GM21528 (cell line): ENCODE results near the gene GARS1.

Source experiments
- ATAC-seq: cut with Tn5 transposase; IDR thresholded peaks from one replicate; pipeline ENCODE4 v1.9.1; 2021; ENCODE audit warnings: mild to moderate bottlenecking, moderate library complexity; ENCODE audit not compliant: unreplicated experiment, low FRiP score

The GARS1 gene

DNA sequence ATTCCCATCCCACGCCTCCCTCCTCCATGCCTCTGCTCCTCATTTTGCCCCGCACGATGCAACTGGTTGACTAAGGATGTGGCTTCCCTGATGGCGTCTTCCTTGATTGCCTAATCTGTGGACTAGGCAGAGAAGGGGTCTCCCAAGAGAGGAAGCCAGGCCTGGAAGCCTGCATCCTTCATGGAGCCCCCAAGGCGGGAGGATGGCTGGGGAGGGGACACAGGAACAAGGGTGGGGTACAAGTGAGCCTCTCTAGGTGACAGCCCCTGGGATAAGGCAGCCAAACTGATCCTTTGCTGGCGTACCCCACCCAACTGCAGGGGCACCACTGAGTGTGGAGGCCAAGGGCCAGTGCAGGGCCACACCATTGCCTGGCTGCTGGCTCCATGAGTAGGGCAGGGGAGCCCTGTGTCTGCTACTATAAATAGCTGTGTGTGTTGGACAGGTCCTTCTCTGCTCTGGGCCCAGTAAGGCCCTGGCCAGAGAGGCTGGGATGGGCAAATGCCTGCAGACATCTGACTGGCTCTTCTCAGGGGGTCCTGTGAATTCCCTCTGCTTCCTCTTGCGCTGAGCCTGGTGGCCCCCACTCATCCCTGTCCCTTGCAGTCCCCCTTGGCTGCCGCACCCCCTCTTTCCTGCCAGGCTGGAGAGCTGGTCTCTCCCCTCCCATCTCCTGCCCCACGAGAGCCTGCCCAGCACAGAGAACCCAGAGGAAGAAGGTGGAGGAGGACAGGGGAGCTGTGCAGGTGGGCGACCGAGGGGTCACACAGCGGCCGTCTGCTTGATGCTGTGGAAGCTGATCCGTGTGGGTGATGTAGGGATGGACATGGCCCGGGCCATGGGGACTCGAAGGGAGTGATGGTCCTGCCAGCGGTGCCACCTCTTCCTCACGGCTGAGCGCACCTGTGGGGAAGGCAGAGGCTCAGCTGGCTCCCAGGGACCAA, 58.3 kb downstream of the GARS1 start:
- no peak for ATAC-seq

- ATAC-seq = no peak
Observed at GRCh38 chr7:30654296-30655090, 59.8 kb downstream of the GARS1 start.

GRCh38 chr7:30655096-30655970, 60.7 kb downstream of the GARS1 start:
- no peak for ATAC-seq

DNA sequence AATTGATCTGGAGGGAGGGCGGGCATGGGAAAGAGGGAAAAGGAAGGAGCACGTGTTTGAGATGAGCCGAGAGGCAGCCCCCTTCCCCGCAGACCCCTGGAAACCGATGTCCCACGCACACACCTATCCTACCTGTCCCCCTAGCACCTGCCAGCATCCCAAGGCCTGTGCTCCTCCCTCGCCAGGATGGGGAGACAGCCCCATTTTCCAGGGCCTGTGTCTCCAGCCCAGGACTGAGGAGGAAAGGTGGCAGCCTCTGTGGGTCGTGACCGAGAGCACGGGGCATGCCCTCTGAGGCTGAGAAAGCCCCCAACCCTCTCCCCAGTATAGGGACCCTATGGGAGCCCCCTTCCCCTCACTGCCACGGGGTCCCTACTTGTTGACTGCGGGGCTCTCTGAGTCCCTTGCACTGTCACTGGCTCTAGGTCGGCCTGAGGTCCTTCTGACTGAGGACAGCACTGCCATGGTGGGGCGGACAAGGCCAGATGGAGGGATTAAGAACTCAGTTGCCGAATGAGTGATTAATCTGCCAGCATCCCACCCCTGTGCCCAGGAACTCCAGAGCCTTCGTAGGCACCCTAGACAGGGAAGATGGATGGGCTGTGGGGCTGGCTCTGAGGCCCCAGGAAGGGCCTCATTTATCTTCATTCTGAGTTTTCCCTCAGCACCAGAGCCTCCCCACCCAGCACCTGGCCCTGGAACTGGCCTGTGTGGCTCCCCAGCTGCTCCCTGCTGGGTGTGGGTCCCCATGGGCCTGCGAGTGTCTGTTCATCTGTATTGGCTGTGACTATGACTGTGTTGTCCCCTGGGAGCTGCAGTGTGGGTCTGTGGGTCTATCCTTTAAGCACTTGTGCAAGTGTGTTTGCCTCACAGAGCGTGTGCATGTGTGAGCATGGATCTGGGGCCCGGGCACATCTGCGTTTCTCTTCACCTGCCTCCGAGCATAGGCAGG, 61.6 kb downstream of the GARS1 start:
- no peak for ATAC-seq

GRCh38 chr7:30657131-30657530, 62.5 kb downstream of the GARS1 start:
- ATAC-seq = no peak

- no peak for ATAC-seq
Observed at GRCh38 chr7:30658479-30659074, 63.9 kb downstream of the GARS1 start.

DNA sequence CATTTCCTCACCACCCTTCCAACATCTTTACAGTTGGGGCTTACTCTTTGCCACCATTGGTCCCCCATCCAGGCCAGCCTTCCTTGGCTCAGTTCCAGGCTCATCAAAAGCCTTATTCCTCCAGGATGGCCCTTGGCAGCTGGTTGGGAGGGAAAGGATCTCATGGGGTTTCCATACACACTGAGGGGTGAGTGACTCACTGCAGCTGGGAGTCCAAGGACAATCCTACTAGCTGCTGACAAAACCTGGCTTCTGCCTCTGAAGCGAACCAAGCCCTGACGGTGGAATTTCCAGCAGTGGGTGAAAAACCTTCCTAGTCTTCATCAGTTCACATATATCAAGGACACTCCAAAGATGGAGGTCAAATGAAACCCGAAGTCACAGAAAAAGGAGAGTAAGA, 64.6 kb downstream of the GARS1 start:
- no peak for ATAC-seq

DNA sequence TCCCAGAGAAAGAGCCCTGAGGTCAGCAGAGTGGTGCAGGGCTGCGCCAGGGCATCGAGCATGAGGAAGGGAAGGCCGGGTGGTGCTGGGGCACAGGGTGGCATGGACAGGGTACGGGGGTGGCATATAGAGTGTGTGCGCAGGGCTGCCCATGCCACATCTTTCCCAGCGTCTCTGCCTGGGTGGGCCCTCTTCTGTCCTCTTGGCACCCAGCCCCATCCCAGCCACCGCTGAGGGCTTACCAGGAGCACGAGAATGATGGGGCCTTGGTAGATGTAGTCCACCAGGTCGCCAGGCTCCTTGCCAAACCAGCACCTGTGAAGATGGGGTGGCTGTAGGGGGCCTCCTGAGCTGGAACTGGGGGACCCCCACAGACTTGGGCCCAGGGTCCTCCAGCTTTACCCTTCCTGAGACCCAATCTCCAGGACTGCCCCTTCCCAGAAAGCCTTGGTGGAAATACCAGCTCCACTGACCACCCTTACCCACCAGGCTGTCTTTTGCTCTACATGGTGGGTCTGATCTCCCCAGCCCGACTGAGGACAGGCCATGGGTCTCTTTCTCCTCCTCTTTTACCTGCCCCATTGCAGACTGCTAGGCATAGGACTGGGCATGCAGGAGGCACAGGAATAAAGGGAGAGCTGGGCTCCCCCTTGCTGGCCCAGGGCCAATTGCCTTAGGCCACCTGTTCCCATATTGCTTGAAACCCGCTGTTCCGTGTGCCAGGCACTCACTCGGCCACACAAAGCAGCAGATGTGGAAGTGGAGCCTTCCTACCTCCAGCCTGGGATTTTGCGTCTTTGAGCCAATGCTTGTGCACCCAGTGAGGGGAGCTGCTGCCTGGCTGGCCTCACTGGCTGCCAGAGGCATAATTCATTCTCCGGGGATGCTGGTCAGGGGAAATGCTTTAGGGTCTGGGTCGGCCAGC, 65.9 kb downstream of the GARS1 start:
- ATAC-seq = no peak

DNA sequence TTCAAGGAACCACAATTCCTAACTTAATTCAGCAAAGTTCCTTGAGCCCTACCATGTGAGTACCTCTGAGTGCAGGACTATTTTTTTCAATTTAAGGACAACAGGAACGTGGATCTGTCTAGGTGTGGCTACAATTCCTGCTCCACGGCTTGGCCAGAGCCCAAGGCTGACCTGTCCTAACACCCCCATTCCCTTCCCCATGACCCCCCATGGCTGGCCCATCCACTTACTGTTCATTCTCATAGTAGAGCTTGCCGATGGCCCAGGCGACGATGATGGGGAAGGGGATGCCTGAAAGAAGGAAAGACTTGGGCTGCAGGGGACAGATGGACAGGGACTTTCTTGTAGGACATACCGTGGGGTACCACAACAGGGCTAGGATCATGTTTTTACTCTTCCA, 67.2 kb downstream of the GARS1 start:
- no peak for ATAC-seq

DNA sequence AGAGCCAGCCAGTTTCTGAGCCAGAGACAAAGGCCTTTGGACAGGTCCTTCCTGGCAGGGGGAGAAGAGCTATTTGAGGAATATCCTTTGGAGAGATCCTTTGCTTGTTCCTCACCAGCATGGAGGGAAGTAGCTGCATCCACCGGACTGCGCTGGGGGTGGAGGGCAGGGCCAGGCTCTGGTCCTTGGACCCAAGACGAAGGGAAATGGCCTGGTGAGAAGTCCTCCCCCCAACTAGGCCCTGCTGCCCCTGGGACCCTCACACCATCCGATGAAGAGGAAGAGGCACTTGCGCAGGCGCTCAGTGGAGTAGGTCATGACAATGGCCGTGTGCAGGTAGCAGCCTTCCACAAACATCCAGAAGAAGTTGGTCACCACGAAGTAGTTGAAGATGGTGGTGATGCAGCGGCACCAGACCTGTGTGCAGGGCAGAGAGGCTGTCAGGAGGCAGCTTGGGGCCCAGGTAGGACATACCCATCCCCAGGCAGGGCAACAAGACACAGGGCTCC, 67.8 kb downstream of the GARS1 start:
- no peak for ATAC-seq

DNA sequence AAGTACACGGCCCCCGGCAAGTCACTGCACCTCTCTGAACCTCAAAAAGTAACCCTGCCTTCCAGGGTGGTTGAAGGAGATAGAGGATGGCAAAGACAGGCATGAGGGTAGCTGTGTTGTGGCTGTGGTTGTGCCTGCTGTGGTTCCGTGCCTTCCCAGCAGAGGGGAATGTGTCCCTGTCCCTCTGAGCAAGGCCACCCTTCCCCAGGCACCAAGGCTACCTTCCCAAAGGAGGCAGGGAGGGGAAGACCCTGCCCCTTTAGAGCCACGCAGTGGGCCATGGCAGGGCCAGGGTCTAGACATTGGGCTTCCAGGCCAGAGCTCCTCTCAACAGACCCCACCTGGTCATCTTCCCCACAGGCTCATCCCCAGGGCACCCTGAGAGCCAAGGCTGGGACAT, 68.7 kb downstream of the GARS1 start:
- no peak for ATAC-seq

DNA sequence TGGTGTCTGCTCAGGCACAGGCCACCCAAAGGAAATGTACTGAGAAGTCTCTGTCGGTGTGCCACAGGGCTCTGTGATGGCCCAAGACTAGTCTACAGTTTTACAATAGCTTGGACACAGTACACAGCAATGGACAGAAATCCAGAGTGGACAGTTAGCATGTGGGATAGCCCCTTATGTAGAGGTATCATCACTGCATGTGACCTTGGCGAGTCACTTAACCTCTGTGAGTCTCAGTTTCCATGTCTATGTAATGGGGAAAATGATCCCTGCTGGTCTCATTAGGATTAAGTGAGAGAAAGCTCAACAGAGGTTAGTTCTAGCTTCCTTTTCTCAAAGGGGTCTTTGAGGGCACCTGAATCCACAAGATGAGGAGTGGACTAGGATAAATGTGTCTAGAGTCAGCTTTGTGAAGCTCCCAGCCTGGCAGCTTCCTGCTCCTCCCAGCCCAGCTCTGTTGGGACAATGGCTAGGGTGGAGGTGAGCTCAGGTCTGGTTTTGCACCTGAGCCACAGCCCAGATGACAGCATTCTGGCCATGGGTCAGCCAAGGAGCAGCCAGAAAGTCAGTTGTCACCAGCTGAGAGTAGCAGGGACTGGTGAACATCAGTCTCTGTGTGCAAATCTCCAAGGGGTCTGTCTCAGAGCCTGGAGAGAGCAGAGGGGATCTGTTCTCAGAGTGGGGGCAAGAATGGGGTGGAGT, 69.7 kb downstream of the GARS1 start:
- no peak for ATAC-seq

DNA sequence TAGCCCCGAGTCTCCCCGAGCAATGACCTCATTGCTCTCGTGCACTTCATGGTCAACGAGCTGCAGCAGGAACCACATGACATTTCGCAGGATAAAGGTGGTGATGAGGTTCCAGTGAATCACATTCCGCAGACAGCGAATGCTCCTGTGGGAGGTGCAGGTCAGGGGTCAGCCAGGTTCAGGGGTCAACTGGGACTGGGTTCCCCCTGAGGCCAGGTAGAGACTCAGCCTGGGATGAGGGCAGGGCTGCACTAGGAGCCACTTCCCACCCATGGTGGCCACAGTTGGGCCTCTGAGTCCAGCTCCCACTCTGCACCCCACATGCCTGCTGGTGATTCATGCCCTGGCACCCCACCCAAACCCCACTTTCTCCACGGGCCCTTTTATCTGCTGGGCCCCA, 70.4 kb downstream of the GARS1 start:
- no peak for ATAC-seq

DNA sequence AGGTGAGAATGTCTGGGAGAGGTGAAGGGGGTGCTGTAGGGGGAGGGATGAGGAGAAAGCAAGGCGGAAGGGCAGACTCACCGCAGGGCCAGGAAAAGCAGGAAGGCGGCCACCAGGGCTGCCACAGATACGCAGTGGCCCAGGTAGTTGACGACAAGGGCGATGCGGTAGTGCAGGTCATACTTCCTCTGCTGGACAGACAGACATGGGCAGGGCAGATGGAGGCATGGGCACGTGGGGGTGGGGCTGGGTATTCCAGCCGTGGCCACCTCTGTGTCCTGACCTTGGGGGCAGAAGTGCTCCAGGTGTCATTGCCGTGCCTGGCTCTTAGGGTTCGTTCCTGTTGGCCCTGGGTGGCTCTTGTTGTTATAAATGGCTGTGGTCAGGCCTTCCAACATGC, 70.8 kb downstream of the GARS1 start:
- no peak for ATAC-seq

GRCh38 chr7:30667172-30667571, 72.5 kb downstream of the GARS1 start:
- ATAC-seq = no peak

GRCh38 chr7:30668102-30668501, 73.4 kb downstream of the GARS1 start:
- no peak for ATAC-seq

DNA sequence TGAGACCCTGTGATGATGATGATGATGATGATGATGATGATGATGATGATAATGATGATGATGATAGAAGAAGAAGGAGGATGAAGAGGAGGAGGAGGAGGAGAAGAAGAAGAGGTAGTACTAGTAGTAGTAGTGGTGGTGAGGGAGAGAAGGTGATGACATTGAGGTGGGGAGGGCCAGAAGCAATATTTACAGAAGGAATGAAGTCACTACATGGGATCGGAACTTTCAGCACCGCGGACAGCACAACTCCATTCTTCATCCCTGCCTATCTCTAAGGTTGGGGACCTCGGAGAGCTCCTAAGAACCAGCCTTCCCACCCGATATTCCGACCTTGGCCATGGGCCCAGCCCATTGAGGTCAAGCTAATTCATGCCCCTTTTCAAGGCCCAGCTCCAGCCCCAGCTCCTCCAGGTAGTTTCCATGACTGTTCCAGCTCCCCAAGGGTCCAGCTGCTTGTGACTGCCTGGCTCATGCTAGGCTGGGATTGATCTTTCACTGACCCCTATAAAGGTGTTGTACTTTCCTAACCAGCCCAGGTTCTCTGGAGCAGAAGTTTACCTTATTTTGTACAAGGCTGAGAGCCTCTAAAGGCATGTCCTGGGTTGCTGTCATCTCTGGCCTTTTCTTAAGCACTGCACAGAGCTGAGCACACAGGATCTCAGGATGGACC, 77.3 kb downstream of the GARS1 start:
- no peak for ATAC-seq
